Natural killer cell (primary cell): ENCODE results near the gene TASOR2. TPM values are rescaled to one million over a fixed set of nuclear protein-coding genes. Genes with fewer than 3 reads are reported as not detected.

ENCODE experiments used
- ATAC-seq, 3 donors: fragments of 150-1000 bp in 2 of 3; fragments of 200-7000 bp in 1 of 3; cut with Tn5 transposase; 1 replicate in 1 of 3; 2 replicates in 2 of 3; pipeline ENCODE4 v1.10.0; 2021; ENCODE audit warnings: mild to moderate bottlenecking in 2 of 3, moderate library complexity in 2 of 3
- DNase-seq, 2 donors: peaks; one replicate each; pipeline versions ENCODE4 v3.0.0 to v3.0.0-alpha.2; 2013 to 2021; ENCODE audit warnings: mixed read lengths in 1 of 2
- H3K27ac ChIP-seq: one replicate; pipeline ENCODE4 v1.5.1; 2013; ENCODE audit warnings: mild to moderate bottlenecking, low read length
- H3K27me3 ChIP-seq: one replicate; pipeline ENCODE4 v1.6.1; 2013; ENCODE audit warnings: low read length; ENCODE audit not compliant: control insufficient read depth, insufficient read depth
- H3K36me3 ChIP-seq: one replicate; pipeline ENCODE4 v1.6.1; 2013; ENCODE audit warnings: low read length; ENCODE audit not compliant: control insufficient read depth, insufficient read depth
- H3K4me1 ChIP-seq: one replicate; pipeline ENCODE4 v1.6.1; 2013; ENCODE audit warnings: low read length; ENCODE audit not compliant: control insufficient read depth, insufficient read depth
- H3K4me3 ChIP-seq: one replicate; pipeline ENCODE4 v1.5.1; 2013; ENCODE audit warnings: low read length
- H3K9me3 ChIP-seq: one replicate; pipeline ENCODE4 v1.6.1; 2013; ENCODE audit warnings: low read length; ENCODE audit not compliant: control insufficient read depth, insufficient read depth
- H3K27ac Mint-ChIP-seq, 2 donors: one replicate each; pipeline ENCODE4 v1.8.0; 2022; ENCODE audit warnings: mild to moderate bottlenecking in 2 of 2, mixed read lengths in 2 of 2, moderate library complexity in 1 of 2
- H3K27me3 Mint-ChIP-seq, 2 donors: one replicate each; pipeline ENCODE4 v1.8.0; 2022; ENCODE audit warnings: low read depth in 2 of 2, mixed read lengths in 2 of 2
- H3K36me3 Mint-ChIP-seq: one replicate; pipeline ENCODE4 v1.8.0; 2022; ENCODE audit warnings: mixed read lengths
- H3K4me1 Mint-ChIP-seq, 2 donors: one replicate each; pipeline ENCODE4 v1.8.0; 2022; ENCODE audit warnings: mixed read lengths in 2 of 2
- H3K4me3 Mint-ChIP-seq: one replicate; pipeline ENCODE4 v1.8.0; 2022; ENCODE audit warnings: mild to moderate bottlenecking, moderate library complexity, mixed read lengths
- H3K9me3 Mint-ChIP-seq, 2 donors: one replicate each; pipeline ENCODE4 v1.8.0; 2022; ENCODE audit warnings: mixed read lengths in 2 of 2
- WGBS: methylation state at CpG from one replicate; pipeline ENCODE4 v1.1.7; 2013; ENCODE audit warnings: missing lambda C conversion rate; ENCODE audit not compliant: insufficient coverage; 5-methylcytosine and 5-hydroxymethylcytosine counted together
- intact Hi-C: fragments of 100-400 bp; cut with micrococcal nuclease; formaldehyde crosslinking; loops from one replicate; pipeline ENCODE4 v1.14.2; 2022
- total RNA-seq, 4 donors: library from RNA; stranded (reverse); fragments of 120-200 nt in 1 of 4; gene quantifications; one replicate each; pipeline versions ENCODE4 v1.2.3 to v1.2.4, GENCODE V29; 2013 to 2022
- TF ChIP-seq, protein P1 (sequence below): fragments of 200-600 bp; IDR thresholded peaks from one replicate; pipeline ENCODE4 v1.8.0; 2022; ENCODE audit warnings: antibody characterized with exemption

The TASOR2 gene
- total RNA-seq, 3 donors from 2014 or later (not counting 1 experiment from before 2014, with no cell fraction given) = 64.4 to 88.7 (median 66.4) TPM

DNA sequence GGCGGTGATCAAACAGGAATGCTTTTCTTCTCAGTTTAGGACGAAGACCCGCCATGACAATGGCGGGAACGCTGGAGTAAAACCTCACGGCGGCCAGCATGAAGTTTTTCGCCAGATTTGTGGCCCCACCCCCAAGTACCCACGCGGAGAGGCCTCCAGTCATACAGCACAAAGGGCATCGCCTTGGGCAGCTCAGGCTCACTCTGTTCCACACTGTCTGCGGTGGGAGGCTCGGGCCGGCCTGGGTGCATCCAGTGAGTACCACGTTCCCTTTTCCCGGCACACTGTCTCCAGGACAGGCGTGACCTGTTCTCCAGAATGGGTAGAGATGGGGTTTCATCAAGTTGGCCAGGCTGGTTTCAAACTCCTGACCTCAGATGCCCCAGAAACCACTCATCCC is 45.6 kb upstream of the TASOR2 start:
- 96% methylated on average over 17 of the region's 17 CpGs for WGBS
- no peak overlapping the region for H3K4me3 ChIP-seq
- intact Hi-C loops = no loop called here

DNA sequence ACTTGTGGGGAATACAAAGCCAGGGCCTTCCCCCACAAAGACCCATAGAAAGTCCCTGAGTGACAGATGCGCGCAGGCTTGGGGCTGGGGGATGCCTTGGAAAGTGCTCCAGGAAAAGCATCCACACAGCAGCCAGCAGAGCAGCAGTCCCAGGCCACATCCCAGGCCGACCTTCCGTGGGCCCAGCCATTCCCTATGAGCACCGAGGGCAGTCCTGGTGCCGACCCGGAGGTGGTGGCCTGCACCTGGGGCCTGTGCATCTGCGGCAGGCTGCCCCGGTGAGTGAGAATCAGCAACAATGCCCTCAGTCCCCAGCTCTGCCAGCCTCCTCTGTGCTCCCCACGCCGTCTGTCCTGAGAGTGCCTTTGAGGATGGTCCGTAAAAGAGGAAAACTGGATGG is 44.6 kb upstream of the TASOR2 start:
- no peaks in the 10 kb centered on the region for H3K27me3 ChIP-seq
- Mint-ChIP-seq H3K27me3 (peaks cover 0 to 8% of the 10 kb centered on the region in 2 donors), H3K27ac (no peak overlapping the region), H3K4me1 (no peaks in the 10 kb centered on the region), H3K36me3 (no peaks in the 10 kb centered on the region), H3K9me3 (no peaks in the 10 kb centered on the region), H3K4me3 (no peak overlapping the region)
- H3K9me3 ChIP-seq = no peaks in the 10 kb centered on the region
- WGBS = 88% methylated on average over 12 of the region's 12 CpGs
- intact Hi-C loops = no loop called here
- TF ChIP-seq, protein P1, sequence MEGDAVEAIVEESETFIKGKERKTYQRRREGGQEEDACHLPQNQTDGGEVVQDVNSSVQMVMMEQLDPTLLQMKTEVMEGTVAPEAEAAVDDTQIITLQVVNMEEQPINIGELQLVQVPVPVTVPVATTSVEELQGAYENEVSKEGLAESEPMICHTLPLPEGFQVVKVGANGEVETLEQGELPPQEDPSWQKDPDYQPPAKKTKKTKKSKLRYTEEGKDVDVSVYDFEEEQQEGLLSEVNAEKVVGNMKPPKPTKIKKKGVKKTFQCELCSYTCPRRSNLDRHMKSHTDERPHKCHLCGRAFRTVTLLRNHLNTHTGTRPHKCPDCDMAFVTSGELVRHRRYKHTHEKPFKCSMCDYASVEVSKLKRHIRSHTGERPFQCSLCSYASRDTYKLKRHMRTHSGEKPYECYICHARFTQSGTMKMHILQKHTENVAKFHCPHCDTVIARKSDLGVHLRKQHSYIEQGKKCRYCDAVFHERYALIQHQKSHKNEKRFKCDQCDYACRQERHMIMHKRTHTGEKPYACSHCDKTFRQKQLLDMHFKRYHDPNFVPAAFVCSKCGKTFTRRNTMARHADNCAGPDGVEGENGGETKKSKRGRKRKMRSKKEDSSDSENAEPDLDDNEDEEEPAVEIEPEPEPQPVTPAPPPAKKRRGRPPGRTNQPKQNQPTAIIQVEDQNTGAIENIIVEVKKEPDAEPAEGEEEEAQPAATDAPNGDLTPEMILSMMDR = no peak
- DNase-seq (no peak), ATAC-seq (no peak)
- no peaks in the 10 kb centered on the region for H3K4me1 ChIP-seq
- H3K27ac ChIP-seq = no peak overlapping the region
- no peaks in the 10 kb centered on the region for H3K36me3 ChIP-seq
- no peak overlapping the region for H3K4me3 ChIP-seq

More for the DNA sequence above, 45.6 kb upstream of the TASOR2 start:
- no peaks in the 10 kb centered on the region for H3K4me1 ChIP-seq
- TF ChIP-seq, protein P1 = no peak
- Mint-ChIP-seq H3K4me1 (no peaks in the 10 kb centered on the region), H3K9me3 (no peaks in the 10 kb centered on the region), H3K4me3 (no peak overlapping the region), H3K36me3 (no peaks in the 10 kb centered on the region), H3K27me3 (peaks cover 0 to 5% of the 10 kb centered on the region in 2 donors), H3K27ac (no peak overlapping the region)
- no peaks in the 10 kb centered on the region for H3K27me3 ChIP-seq
- no peaks in the 10 kb centered on the region for H3K9me3 ChIP-seq
- DNase-seq (no peak), ATAC-seq (no peak)
- H3K36me3 ChIP-seq = no peaks in the 10 kb centered on the region
- no peak overlapping the region for H3K27ac ChIP-seq

DNA sequence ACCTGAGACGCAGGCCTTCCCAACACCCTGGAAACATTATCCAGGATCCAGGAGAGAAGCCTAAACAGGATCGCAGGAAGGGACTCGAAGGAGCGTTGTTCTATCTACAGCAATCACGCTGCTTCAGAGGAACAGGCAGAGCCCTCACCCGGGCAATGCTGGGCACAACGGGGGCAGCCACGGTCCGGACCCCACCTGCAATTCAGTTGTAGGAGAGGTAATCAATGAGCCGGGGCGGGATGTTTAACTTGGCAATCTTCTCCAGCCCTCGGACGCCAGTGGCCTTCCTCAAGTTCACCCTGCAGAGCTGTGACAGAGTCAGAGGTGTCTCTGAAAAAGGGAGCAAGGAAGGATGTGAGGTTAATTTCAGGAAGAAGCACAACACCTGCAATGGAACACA is 44.1 kb upstream of the TASOR2 start:
- no peak for DNase-seq
- no peak overlapping the region for H3K27ac Mint-ChIP-seq
- H3K9me3 Mint-ChIP-seq = no peaks in the 10 kb centered on the region
- H3K4me1 Mint-ChIP-seq = no peaks in the 10 kb centered on the region
- H3K36me3 Mint-ChIP-seq = no peaks in the 10 kb centered on the region
- H3K4me1 ChIP-seq = no peaks in the 10 kb centered on the region
- H3K27ac ChIP-seq = no peak overlapping the region
- intact Hi-C loops = no loop called here
- no peak overlapping the region for H3K4me3 ChIP-seq
- TF ChIP-seq, protein P1 = no peak
- no peaks in the 10 kb centered on the region for H3K36me3 ChIP-seq
- peaks cover 0 to 8% of the 10 kb centered on the region in 2 donors for H3K27me3 Mint-ChIP-seq
- no peak overlapping the region for H3K4me3 Mint-ChIP-seq
- WGBS = 97% methylated on average over 13 of the region's 13 CpGs
- ATAC-seq = no peak
- no peaks in the 10 kb centered on the region for H3K9me3 ChIP-seq
- no peaks in the 10 kb centered on the region for H3K27me3 ChIP-seq

DNA sequence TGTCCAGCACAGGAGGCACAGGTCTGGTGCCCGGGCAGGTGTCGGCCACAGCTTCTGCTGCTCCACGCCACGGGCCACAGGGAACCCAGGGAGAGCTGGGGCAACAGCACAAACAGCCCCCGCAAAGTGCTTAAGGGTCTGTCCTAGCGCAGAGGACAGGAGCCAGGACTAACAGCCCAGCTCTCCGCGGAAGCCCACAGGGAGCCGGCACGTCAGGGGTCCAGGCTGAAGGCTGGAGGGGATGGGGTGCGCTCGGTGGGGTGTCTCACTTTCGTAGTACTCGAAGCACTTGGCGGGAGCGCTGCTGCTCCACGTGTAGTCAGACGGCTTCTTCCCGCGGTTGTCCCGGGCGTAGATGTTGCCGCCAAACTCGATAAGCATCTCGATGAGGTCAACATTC is 43.1 kb upstream of the TASOR2 start:
- no peaks in the 10 kb centered on the region for H3K4me1 ChIP-seq
- H3K4me3 Mint-ChIP-seq = no peak overlapping the region
- no peaks in the 10 kb centered on the region for H3K36me3 Mint-ChIP-seq
- no peak for DNase-seq
- no peak overlapping the region for H3K27ac ChIP-seq
- no peak for ATAC-seq
- no peak overlapping the region for H3K27ac Mint-ChIP-seq
- no peaks in the 10 kb centered on the region for H3K9me3 ChIP-seq
- no peaks in the 10 kb centered on the region for H3K4me1 Mint-ChIP-seq
- no peaks in the 10 kb centered on the region for H3K36me3 ChIP-seq
- H3K27me3 Mint-ChIP-seq = peaks cover 0 to 8% of the 10 kb centered on the region in 2 donors
- H3K27me3 ChIP-seq = no peaks in the 10 kb centered on the region
- no peaks in the 10 kb centered on the region for H3K9me3 Mint-ChIP-seq
- intact Hi-C loops = no loop called here
- no peak overlapping the region for H3K4me3 ChIP-seq
- TF ChIP-seq, protein P1 = no peak
- WGBS = 96% methylated on average over 25 of the region's 25 CpGs
